ENCODE data around the gene ACAP1.
A peak's percentile ranks its signal among the peaks of the same experiment; 100 is the strongest.

ACAP1 gene

GRCh38 chr17:7311110-7311705 is 25.1 kb upstream of the ACAP1 start:
- DNase-seq (ENCODE audit: low read depth): no peak

GRCh38 chr17:7312432-7313087 is 23.8 kb upstream of the ACAP1 start:
- DNase-seq (ENCODE audit: low read depth): no peak

GRCh38 chr17:7313088-7313889 is 23.0 kb upstream of the ACAP1 start:
- no peak for DNase-seq (ENCODE audit: low read depth)

GRCh38 chr17:7313890-7314718 is 22.2 kb upstream of the ACAP1 start:
- no peak for DNase-seq (ENCODE audit: low read depth)

- peak; percentile 90 for DNase-seq (ENCODE audit: low read depth)
Measured at GRCh38 chr17:7314719-7315569, 21.4 kb upstream of the ACAP1 start, which contains the start of gene GPS2. GPS2 (minus strand) TSS chr17:7315360; CDS start chr17:7315052, 308 bp downstream.

- no peak for DNase-seq (ENCODE audit: low read depth)
Measured at GRCh38 chr17:7315570-7316235, 20.6 kb upstream of the ACAP1 start.

GRCh38 chr17:7317161-7317803 is 19.0 kb upstream of the ACAP1 start:
- DNase-seq (ENCODE audit: low read depth): no peak

- DNase-seq (ENCODE audit: low read depth): no peak
Measured at GRCh38 chr17:7318121-7318860, 18.0 kb upstream of the ACAP1 start.

GRCh38 chr17:7321466-7321865 is 14.9 kb upstream of the ACAP1 start:
- no peak for DNase-seq (ENCODE audit: low read depth)

- DNase-seq (ENCODE audit: low read depth): no peak
Measured at GRCh38 chr17:7322520-7323194, 13.7 kb upstream of the ACAP1 start.

GRCh38 chr17:7323731-7324437 is 12.4 kb upstream of the ACAP1 start:
- peak; percentile 55 for DNase-seq (ENCODE audit: low read depth)

GRCh38 chr17:7324438-7324779 is 11.9 kb upstream of the ACAP1 start:
- DNase-seq (ENCODE audit: low read depth): no peak

GRCh38 chr17:7325031-7325528 is 11.2 kb upstream of the ACAP1 start:
- DNase-seq (ENCODE audit: low read depth): no peak

- no peak for DNase-seq (ENCODE audit: low read depth)
Measured at GRCh38 chr17:7326186-7326585, 10.1 kb upstream of the ACAP1 start.

- DNase-seq (ENCODE audit: low read depth): no peak
Measured at GRCh38 chr17:7327056-7327455, 9.3 kb upstream of the ACAP1 start.

GRCh38 chr17:7327501-7327900 is 8.8 kb upstream of the ACAP1 start:
- DNase-seq (ENCODE audit: low read depth): no peak

- no peak for DNase-seq (ENCODE audit: low read depth)
Measured at GRCh38 chr17:7328009-7328408, 8.3 kb upstream of the ACAP1 start.

GRCh38 chr17:7328840-7329373 is 7.4 kb upstream of the ACAP1 start, which contains the start of gene NEURL4:
NEURL4 (minus strand) TSS chr17:7329335; CDS start chr17:7329312, 23 bp downstream.
- no peak for DNase-seq (ENCODE audit: low read depth)

All from T follicular helper cell (primary cell).